HCT116 (cell line): Measurements from ENCODE around the gene GARNL3. TPM values are rescaled to one million over a fixed set of nuclear protein-coding genes. Genes with fewer than 3 reads are reported as not detected.

Experiments
- ATAC-seq: fragments of 200-7000 bp; cut with Tn5 transposase; 2 replicates; pipeline ENCODE4 v1.9.1; 2020; ENCODE audit warnings: mild to moderate bottlenecking, moderate library complexity
- BruUV-seq: library from RNA; stranded (reverse); fragments of 400-500 nt; replicated peaks from 2 replicates; lab custom pipeline; 2021; lab: Mats Ljungman, UMichigan
- CTCF ChIA-PET: fragments of 300-600 bp; sonication (Branson Sonifier 250); formaldehyde crosslinking; loops from one replicate; lab custom pipeline; 2021; ENCODE audit warnings: antibody characterized with exemption; lab: Charles Lee
- POLR2A ChIA-PET: fragments of 300-600, 350-600 bp; sonication (Branson Sonifier 250); formaldehyde crosslinking; loops from one replicate; lab custom pipeline; 2021; ENCODE audit warnings: antibody characterized with exemption; lab: Charles Lee
- RAD21 ChIA-PET, 2 experiments: fragments of 300-600 bp; sonication (Branson Sonifier 250); formaldehyde crosslinking; loops; one replicate each; lab custom pipeline; 2023; ENCODE audit warnings: low total read pairs in 2 of 2; ENCODE audit not compliant: uncharacterized antibody in 2 of 2, unreplicated experiment in 2 of 2, low non-redundant PET in 1 of 2; lab: Charles Lee
- DNase-seq: peaks from one replicate; pipeline ENCODE4 v3.0.0-alpha.2; 2010; ENCODE audit warnings: low read depth, low spot score
- H2AFZ ChIP-seq: fragments of 200-600 bp; shearing (Covaris generic), sonication (generic); 2 replicates; pipeline ENCODE4 v1.6.1; 2017; ENCODE audit warnings: low read depth, mixed run types, mixed read lengths, antibody characterized with exemption, low read length; ENCODE audit not compliant: poor library complexity, severe bottlenecking
- H3K27ac ChIP-seq: 2 replicates; pipeline ENCODE4 v1.5.1; 2012; ENCODE audit warnings: low read depth, low read length
- H3K27me3 ChIP-seq: fragments of 200-600 bp; sonication (generic); 2 replicates; pipeline ENCODE4 v1.6.1; 2016; ENCODE audit warnings: mixed run types, low read length, mixed read lengths; ENCODE audit not compliant: insufficient read depth
- H3K36me3 ChIP-seq, 2 experiments: fragments of 200-500 bp in 1 of 2; fragments of 200-600 bp in 1 of 2; sonication (Bioruptor generic) in 1 of 2; sonication (generic) in 1 of 2; 2 replicates each; pipeline versions ENCODE4 v1.5.1 to v1.6.1; 2014 to 2016; ENCODE audit warnings: low read length in 2 of 2, inconsistent platforms in 1 of 2, mixed read lengths in 1 of 2, mixed run types in 1 of 2; ENCODE audit not compliant: insufficient read depth in 2 of 2, control insufficient read depth in 1 of 2
- H3K4me1 ChIP-seq, 2 experiments: fragments of 200-600 bp in 1 of 2; sonication (generic) in 1 of 2; 2 replicates each; pipeline versions ENCODE4 v1.5.1 to v1.6.1; 2012 to 2017; ENCODE audit warnings: low read length in 2 of 2, inconsistent platforms in 1 of 2, mild to moderate bottlenecking in 1 of 2, mixed read lengths in 1 of 2, mixed run types in 1 of 2, moderate library complexity in 1 of 2; ENCODE audit not compliant: insufficient read depth in 2 of 2, control insufficient read depth in 1 of 2
- H3K4me2 ChIP-seq: fragments of 200-600 bp; sonication (generic); 2 replicates; pipeline ENCODE4 v1.6.1; 2017; ENCODE audit warnings: mixed run types, low read length, mixed read lengths
- H3K4me3 ChIP-seq, 2 experiments: fragments of 200-600 bp in 1 of 2; sonication (generic) in 1 of 2; replicated peaks in 1 of 2; 2 replicates each; pipeline ENCODE4 v1.5.1; 2011 to 2016; ENCODE audit warnings: low read length in 2 of 2, control low read depth in 1 of 2, low read depth in 1 of 2, mild to moderate bottlenecking in 1 of 2, mixed read lengths in 1 of 2, mixed run types in 1 of 2
- H3K79me2 ChIP-seq: fragments of 200-600 bp; sonication (generic); 2 replicates; pipeline ENCODE4 v1.6.1; 2017; ENCODE audit warnings: mild to moderate bottlenecking, mixed run types, low read length, moderate library complexity, mixed read lengths; ENCODE audit not compliant: insufficient read depth
- H3K9ac ChIP-seq: fragments of 200-600 bp; sonication (generic); 2 replicates; pipeline ENCODE4 v1.6.1; 2016; ENCODE audit warnings: low read length, mixed read lengths
- H3K9me2 ChIP-seq: fragments of 200-600 bp; sonication (generic), shearing (Covaris generic); 2 replicates; pipeline ENCODE4 v1.6.1; 2017; ENCODE audit warnings: mixed run types, mild to moderate bottlenecking, moderate library complexity; ENCODE audit not compliant: insufficient read depth
- H3K9me3 ChIP-seq, 2 experiments: fragments of 200-500 bp in 1 of 2; fragments of 200-600 bp in 1 of 2; sonication (Bioruptor generic) in 1 of 2; sonication (generic) in 1 of 2; 2 replicates each; pipeline ENCODE4 v1.6.1; 2014 to 2017; ENCODE audit warnings: low read length in 2 of 2, mixed read lengths in 2 of 2, inconsistent platforms in 1 of 2, low read depth in 1 of 2, mild to moderate bottlenecking in 1 of 2, mixed run types in 1 of 2, moderate library complexity in 1 of 2; ENCODE audit not compliant: control insufficient read depth in 1 of 2, insufficient read depth in 1 of 2
- H4K20me1 ChIP-seq: fragments of 200-600 bp; sonication (generic), shearing (Covaris generic); 2 replicates; pipeline ENCODE4 v1.6.1; 2017; ENCODE audit warnings: mixed run types, mild to moderate bottlenecking, moderate library complexity; ENCODE audit not compliant: insufficient read depth
- ATF3 ChIP-seq: IDR thresholded peaks from 2 replicates; pipeline ENCODE4 v1.6.1; 2012
- CEBPB ChIP-seq: IDR thresholded peaks from 2 replicates; pipeline ENCODE4 v1.6.1; 2012; ENCODE audit warnings: low read depth
- CTCF ChIP-seq, 3 experiments: fragments of 200-600 bp in 1 of 3; sonication (generic) in 1 of 3; IDR thresholded peaks in 2 of 3; conservative IDR thresholded peaks in 1 of 3; 2 replicates each; pipeline ENCODE4 v1.5.1; 2012 to 2017; ENCODE audit warnings: low read depth in 2 of 3, low read length in 2 of 3, antibody characterized with exemption in 1 of 3, borderline replicate concordance in 1 of 3, control low read depth in 1 of 3, mild to moderate bottlenecking in 1 of 3, mixed read lengths in 1 of 3, mixed run types in 1 of 3, moderate library complexity in 1 of 3; ENCODE audit not compliant: insufficient read depth in 1 of 3
- EGR1 ChIP-seq: IDR thresholded peaks from 2 replicates; pipeline ENCODE4 v1.6.1; 2012; ENCODE audit warnings: low read depth
- ELF1 ChIP-seq: IDR thresholded peaks from 2 replicates; pipeline ENCODE4 v1.6.1; 2012; ENCODE audit warnings: low read depth, borderline replicate concordance
- FOSL1 ChIP-seq: IDR thresholded peaks from 2 replicates; pipeline ENCODE4 v1.6.1; 2012; ENCODE audit warnings: low read depth
- JUND ChIP-seq: IDR thresholded peaks from 2 replicates; pipeline ENCODE4 v1.6.1; 2012
- MAX ChIP-seq: IDR thresholded peaks from 2 replicates; pipeline ENCODE4 v1.6.1; 2012
- POLR2A ChIP-seq: IDR thresholded peaks from 2 replicates; pipeline ENCODE4 v1.7.0; 2011; ENCODE audit warnings: borderline replicate concordance; ENCODE audit not compliant: insufficient read depth, insufficient read length; ENCODE audit errors: extremely low read depth
- POLR2AphosphoS5 ChIP-seq: IDR thresholded peaks from 2 replicates; pipeline ENCODE4 v1.6.1; 2011; ENCODE audit warnings: mild to moderate bottlenecking, low read depth, low read length, moderate library complexity
- RAD21 ChIP-seq: IDR thresholded peaks from 2 replicates; pipeline ENCODE4 v1.6.1; 2012; ENCODE audit warnings: low read depth, mild to moderate bottlenecking
- REST ChIP-seq: IDR thresholded peaks from 2 replicates; pipeline ENCODE4 v1.6.1; 2012; ENCODE audit warnings: low read depth
- SIN3A ChIP-seq: IDR thresholded peaks from 2 replicates; pipeline ENCODE4 v1.6.1; 2012; ENCODE audit warnings: low read depth
- SP1 ChIP-seq: IDR thresholded peaks from 2 replicates; pipeline ENCODE4 v1.6.1; 2012; ENCODE audit warnings: low read depth
- SRF ChIP-seq: IDR thresholded peaks from 2 replicates; pipeline ENCODE4 v1.6.1; 2012; ENCODE audit warnings: low read depth
- TCF7L2 ChIP-seq: IDR thresholded peaks from 2 replicates; pipeline ENCODE4 v1.7.0; 2011; ENCODE audit warnings: borderline replicate concordance, inconsistent platforms; ENCODE audit not compliant: insufficient read depth, insufficient read length; ENCODE audit errors: extremely low read depth
- YY1 ChIP-seq: IDR thresholded peaks from 2 replicates; pipeline ENCODE4 v1.6.1; 2011; ENCODE audit warnings: low read length, low read depth, moderate library complexity, mild to moderate bottlenecking; ENCODE audit not compliant: insufficient replicate concordance; ENCODE audit errors: extremely low read depth
- ZFX ChIP-seq: fragments of 450-650 bp; IDR thresholded peaks from 2 replicates; pipeline ENCODE4 v1.6.1; 2017
- ZNF274 ChIP-seq: fragments of 200-500 bp; sonication (Bioruptor generic); IDR thresholded peaks from 2 replicates; pipeline ENCODE4 v1.6.1; 2014; ENCODE audit warnings: mild to moderate bottlenecking, low read depth, low read length, inconsistent platforms
- intact Hi-C: fragments of 100-400 bp; cut with micrococcal nuclease; formaldehyde crosslinking; loops from 2 replicates; pipeline ENCODE4 v1.10.0; 2022
- total RNA-seq: library from RNA; stranded (reverse); gene quantifications from one replicate; pipeline ENCODE4 v1.2.1, GENCODE V29; 2021; ENCODE audit not compliant: unreplicated experiment
- TF ChIP-seq, protein P1 (sequence below): IDR thresholded peaks from 2 replicates; pipeline ENCODE4 v1.6.1; 2011; ENCODE audit warnings: mild to moderate bottlenecking, low read length, moderate library complexity; ENCODE audit not compliant: insufficient replicate concordance; ENCODE audit errors: extremely low read depth

The GARNL3 gene
- total RNA-seq, 1 experiment from 2014 or later, result 8.8 TPM

- H4K20me1 ChIP-seq, result no peaks in the 10 kb centered on the region
- TF ChIP-seq POLR2AphosphoS5, result no peak
- no peak for TF ChIP-seq MAX
- TF ChIP-seq ZNF274, result no peak
- TF ChIP-seq, protein P1, sequence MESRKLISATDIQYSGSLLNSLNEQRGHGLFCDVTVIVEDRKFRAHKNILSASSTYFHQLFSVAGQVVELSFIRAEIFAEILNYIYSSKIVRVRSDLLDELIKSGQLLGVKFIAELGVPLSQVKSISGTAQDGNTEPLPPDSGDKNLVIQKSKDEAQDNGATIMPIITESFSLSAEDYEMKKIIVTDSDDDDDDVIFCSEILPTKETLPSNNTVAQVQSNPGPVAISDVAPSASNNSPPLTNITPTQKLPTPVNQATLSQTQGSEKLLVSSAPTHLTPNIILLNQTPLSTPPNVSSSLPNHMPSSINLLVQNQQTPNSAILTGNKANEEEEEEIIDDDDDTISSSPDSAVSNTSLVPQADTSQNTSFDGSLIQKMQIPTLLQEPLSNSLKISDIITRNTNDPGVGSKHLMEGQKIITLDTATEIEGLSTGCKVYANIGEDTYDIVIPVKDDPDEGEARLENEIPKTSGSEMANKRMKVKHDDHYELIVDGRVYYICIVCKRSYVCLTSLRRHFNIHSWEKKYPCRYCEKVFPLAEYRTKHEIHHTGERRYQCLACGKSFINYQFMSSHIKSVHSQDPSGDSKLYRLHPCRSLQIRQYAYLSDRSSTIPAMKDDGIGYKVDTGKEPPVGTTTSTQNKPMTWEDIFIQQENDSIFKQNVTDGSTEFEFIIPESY, result no peak
- TF ChIP-seq SIN3A, result no peak
- TF ChIP-seq JUND, result no peak
- TF ChIP-seq POLR2A, result no peak
- TF ChIP-seq ELF1, result no peak
- no peak for TF ChIP-seq TCF7L2
- no peak for TF ChIP-seq RAD21
- TF ChIP-seq CTCF (IDR thresholded peaks at IDR 0.05 in 2 of 3, conservative IDR thresholded peaks at IDR 0.05 in 1 of 3; ENCODE audit: borderline replicate concordance in 1 of 3, insufficient read depth in 1 of 3, low read depth in 2 of 3, low read length in 2 of 3), result no peak
- TF ChIP-seq SRF, result no peak
- no peak for TF ChIP-seq REST
- TF ChIP-seq FOSL1, result no peak
- TF ChIP-seq CEBPB, result no peak
- TF ChIP-seq EGR1, result no peak
- no peak for TF ChIP-seq ATF3
- no peak for TF ChIP-seq YY1
- TF ChIP-seq SP1, result no peak
- TF ChIP-seq ZFX, result no peak
- TF ChIP-seq, all 23 proteins: peak for 0
- intact Hi-C loops, result no loop called here
- Histone ChIP-seq H3K9me3 (no peaks in the 10 kb centered on the region), H3K36me3 (no peaks in the 10 kb centered on the region), H3K4me3 (no peak overlapping the region), H2AFZ (no peak overlapping the region), H3K27me3 (no peaks in the 10 kb centered on the region), H3K27ac (no peak overlapping the region), H3K4me1 (no peaks in the 10 kb centered on the region), H3K9ac (no peak overlapping the region), H3K9me2 (no peaks in the 10 kb centered on the region), H3K79me2 (no peaks in the 10 kb centered on the region), H3K4me2 (no peak overlapping the region)
- ATAC-seq (no peak), DNase-seq (no peak)
- POLR2A ChIA-PET, result no interaction called here
- RAD21 ChIA-PET, result no interaction called here
- no TSS peak for BruUV-seq
- CTCF ChIA-PET, result no interaction called here
Measured at GRCh38 chr9:127290561-127291065, 26.0 kb downstream of the GARNL3 start.
